GM12892 (cell line): ENCODE results near the gene ARFGAP2.

Source experiments
- DNase-seq: peaks from one replicate; pipeline ENCODE4 v3.0.0; 2011; ENCODE audit not compliant: insufficient read length
- FAIRE-seq: peaks from 2 replicates; lab custom pipeline; 2011; peaks lifted over from hg19 to GRCh38; lab: Jason Lieb, UNC
- POLR2A ChIP-seq: IDR thresholded peaks from 2 replicates; pipeline ENCODE4 v1.6.1; 2011; ENCODE audit warnings: low read depth, low read length, control low read depth
- POLR2AphosphoS5 ChIP-seq: IDR thresholded peaks from 2 replicates; pipeline ENCODE4 v1.6.1; 2011; ENCODE audit warnings: low read depth, low read length, control low read depth
- TAF1 ChIP-seq: IDR thresholded peaks from 2 replicates; pipeline ENCODE4 v1.6.1; 2011; ENCODE audit warnings: low read depth, mild to moderate bottlenecking, control low read depth, low read length, borderline replicate concordance

ARFGAP2 gene

DNA sequence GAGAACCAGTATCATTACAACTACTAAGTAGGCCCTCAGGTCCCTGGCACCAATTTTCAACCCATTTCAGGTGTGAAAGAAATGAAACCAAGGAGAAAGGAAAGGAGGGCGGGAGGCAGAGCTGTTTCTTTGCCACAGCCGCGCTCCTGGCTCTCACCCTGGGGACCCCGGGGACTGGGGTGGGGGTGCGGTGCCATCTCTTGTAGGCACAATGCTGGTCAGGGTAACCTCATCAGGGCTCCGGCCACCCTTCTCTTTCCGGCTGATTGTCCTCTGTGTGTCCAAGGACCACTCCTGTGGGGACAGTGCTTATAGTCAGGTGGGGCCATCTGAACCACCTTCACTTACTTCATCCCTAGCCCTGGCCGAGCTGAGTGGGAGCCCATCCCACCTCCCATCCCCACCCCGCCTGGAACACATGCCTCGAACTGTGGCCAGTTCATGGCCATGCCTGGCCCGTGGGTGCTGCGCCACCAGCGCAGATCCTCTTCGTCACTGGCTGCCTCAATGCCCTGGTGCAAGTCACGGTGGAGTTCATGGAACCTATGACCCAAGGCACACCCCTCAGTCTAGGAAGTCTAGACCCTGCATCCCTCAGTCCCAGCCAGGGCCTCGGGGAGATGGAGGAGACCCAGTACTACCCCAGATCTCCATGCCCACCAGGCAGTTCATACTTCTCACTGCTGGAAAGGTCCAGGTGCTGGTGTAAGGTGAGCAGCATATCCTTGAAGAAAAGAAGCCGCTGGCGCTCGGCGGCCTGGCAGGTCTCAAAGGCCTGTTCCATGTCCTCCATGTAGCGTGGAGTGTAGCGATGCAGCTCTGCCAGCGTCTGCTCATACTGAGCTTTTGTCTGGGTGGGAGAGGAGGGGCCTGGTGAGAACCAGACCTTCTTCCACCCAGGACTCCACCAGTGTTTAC lies 2.3 kb upstream of the ARFGAP2 start:
- FAIRE-seq (no peak), DNase-seq (no peak)
- TF ChIP-seq POLR2AphosphoS5, result no peak
- no peak for TF ChIP-seq TAF1
- TF ChIP-seq POLR2A, result no peak

DNA sequence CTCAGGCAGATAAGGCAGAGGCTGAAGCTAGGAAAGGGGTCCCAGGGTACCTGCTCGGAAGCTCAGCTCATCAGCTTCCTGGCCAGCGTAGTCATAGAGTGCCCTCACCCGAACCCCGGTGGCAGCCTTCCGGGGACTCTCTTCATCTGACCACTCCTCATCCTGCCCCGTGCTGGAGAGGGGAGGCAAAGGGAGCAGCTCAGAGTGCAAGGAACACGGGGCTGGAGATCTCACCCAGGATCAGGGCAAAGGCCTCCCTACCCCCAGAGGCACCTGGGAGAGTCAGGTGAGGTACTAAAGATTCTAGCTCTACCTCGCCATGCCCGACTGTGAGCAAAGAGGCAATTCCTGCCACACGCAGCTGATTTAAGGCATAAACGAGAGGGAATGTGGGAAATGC lies 1.6 kb upstream of the ARFGAP2 start:
- no peak for TF ChIP-seq POLR2A

DNA sequence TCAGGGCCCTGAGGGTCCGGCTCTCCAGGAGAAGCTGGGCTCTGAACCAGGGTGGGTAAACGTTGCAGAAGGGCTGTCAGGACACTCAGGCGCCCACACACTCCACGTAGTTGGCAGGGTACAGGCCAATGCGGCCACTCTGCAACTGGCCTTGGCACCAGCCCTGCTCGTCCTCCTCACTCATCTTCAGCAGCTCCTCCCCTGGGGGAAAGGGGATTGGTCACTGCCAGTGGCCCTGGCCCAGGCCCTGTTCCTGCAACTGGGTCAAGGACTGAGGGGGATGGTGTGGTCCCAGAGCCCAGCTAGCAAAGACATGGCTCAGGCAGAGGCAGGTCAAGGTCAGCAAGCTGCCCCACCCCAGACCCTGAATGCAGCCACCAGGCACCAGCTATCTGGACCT lies 1.2 kb upstream of the ARFGAP2 start:
- DNase-seq (no peak), FAIRE-seq (no peak)
- TF ChIP-seq POLR2A, result no peak
- no peak for TF ChIP-seq TAF1
- no peak for TF ChIP-seq POLR2AphosphoS5

More for the DNA sequence above, 1.6 kb upstream of the ARFGAP2 start:
- no peak for FAIRE-seq
- DNase-seq, result no peak

DNA sequence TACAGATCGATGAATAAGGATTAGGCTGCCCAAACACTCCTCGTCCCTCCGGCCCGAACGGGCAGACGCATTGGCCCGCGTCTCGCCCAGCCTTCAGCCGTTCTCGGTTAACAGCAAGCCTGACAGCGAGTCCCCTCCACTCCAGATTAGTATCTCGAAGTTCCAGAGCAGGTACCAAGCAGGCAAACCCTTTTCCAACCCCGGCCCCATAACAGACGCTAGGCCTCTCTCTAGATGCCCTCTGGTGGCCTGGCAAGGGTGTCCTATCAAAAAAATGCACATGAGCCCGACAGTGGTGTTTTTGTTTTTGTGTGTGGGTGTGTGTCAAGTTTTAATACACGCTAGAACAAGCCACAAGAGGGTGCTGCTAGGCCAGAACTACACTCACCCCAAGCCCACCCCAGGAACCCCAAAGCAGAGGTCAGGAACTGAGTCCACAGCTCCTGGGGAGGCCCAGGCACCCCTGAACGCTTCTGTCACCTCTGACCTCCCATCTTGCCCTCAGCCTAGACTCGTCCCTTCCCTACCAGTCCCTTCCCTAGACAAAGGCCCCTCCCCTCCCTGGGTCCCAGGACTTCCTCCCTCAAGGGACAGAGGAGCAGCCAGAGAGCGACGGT lies 658 bp upstream of the ARFGAP2 start:
- DNase-seq (peak; percentile 57), FAIRE-seq (no peak)
- TF ChIP-seq POLR2AphosphoS5 (no peak), POLR2A (no peak), TAF1 (no peak)

DNA sequence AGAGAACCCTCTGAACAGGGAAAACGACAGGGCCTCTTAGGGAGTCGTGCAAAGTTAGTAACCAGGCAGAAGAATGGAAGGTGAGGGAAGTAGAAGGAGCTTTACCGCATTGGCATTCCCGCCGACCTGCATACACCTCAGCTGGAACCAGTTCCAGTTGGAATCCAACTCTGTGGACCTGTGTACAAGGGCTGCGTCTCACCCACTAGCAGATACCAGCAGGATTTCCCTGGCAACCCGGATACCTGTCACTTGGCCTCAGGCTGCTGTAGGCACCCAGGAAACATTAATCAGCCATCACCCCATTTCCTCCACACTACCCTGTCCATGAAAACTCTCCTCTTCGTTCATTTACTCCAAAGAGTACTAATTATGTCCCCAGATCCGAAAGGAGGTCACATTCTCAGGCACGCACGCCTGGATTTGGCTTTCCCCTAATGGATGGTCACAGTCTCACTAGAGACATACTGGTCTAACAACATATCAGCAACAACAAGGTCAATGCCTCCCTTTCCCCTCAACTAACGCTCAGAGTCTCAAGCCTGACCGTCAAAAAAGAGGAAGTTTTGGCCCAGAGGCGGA lies 842 bp downstream of the ARFGAP2 start:
- FAIRE-seq (no peak), DNase-seq (no peak)
- TF ChIP-seq POLR2AphosphoS5 (no peak), POLR2A (no peak)

DNA sequence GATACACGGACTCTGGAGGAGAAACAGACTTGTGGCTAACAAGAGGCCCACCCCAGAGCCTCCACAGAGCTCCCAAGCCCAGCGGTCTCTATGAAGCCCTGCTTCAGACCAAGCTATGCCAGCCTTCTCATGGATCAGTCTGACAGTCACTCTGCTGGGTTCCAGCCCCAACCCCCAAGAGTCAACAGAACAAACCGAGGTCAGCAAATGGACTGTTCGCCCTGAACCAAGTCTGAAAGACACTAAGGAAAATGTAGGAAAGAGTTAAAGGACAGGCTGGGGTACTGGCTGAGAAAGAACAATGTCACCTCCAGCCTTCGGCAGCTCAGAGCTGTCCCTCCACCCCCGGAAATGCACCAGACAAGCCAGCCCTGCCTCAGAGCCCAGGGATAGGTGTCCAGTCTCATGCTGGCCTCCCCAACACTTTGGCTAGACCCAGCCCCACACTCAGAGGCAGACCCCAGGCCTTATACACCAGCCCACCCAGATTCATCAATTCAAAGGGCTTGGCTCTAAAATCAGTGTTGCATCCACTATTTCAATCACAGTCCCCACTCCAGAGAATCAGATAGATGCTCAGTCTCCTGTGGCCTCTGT lies 3.8 kb downstream of the ARFGAP2 start:
- no peak for TF ChIP-seq POLR2A
- no peak for DNase-seq
- FAIRE-seq, result no peak

DNA sequence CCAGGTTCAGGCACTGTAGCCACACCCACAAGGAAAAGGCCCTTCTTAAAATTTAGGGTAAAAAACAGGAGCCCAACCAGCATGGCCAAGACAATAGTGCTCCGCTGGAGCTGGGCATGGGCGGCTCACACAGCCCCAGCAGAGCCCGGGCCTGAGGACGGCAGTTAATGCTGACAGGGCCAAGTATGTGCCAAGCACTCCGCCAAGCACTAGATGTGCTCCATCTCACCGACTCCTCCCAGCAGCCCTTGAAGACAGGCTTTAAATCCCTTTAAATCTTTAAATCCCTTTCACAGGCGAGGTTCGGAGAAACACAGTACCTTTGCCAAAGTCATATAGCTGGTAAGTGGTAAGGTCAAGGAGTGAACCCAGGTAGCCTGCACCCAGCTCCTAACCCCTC lies 4.8 kb downstream of the ARFGAP2 start:
- DNase-seq (no peak), FAIRE-seq (no peak)
- TF ChIP-seq POLR2AphosphoS5 (0 out of 2 replicates have a peak, but pooled peaks have one; percentile 17), TAF1 (no peak)

DNA sequence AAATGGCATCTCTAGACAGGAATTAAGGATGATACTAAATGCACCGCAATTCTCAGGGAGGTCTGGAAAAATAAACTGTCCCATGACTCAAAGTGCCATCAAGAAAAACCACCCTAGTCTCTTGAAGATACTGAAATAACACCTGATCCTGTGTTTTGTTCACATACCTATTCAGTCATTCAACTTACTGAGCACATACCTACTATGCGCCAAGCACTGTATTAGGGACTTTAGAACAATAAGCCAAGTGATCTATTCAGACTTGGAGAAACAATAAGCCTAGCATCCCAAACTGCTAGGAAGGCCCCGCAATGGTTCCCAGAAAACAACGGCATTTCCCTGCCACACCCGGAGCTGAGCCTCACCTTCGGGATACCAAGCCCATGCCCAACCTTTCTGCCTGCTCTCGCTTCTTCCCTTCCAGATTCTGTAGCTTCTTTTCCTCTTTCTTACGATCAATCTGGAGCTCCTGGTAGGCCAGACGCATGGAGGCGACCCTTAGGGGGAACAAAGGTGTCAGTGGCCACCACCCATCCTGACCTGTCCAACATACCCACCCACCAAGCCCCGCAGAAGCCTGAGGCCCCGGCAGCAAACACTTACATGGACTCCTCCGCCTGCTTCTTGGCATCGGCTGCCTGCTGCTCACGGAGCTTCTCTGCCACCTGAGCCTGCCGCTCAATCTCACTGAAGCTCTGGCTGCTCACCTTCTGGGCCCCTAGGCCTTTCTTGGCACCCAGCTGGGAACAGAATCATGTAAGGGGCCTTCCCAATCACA lies 5.4 kb downstream of the ARFGAP2 start:
- DNase-seq (no peak), FAIRE-seq (no peak)
- TF ChIP-seq POLR2AphosphoS5 (no peak), TAF1 (no peak), POLR2A (no peak)

DNA sequence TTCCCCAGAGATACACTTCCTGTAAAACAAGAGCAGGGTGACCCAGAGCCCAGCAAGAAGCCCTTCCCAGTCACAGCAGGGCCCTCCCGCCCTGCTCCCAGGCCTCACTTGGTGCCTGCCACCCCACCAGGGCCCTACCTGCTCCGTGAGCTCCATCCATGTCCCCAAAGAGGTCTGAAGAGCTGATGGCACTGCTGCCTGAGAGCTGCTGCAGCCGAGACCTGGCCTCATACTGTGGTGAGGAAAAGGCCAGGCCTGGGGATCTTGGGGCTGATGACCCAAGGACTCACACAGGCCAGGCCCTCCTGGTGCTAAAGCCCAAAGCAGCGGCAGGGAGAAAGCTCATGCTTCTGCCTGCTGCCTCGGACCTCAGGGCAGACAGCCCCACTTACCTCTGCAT lies 10.3 kb downstream of the ARFGAP2 start:
- no peak for DNase-seq
- no peak for FAIRE-seq
- TF ChIP-seq POLR2AphosphoS5 (no peak; the same call in 1 of the 2 replicates), POLR2A (no peak; the same call in 1 of the 2 replicates), TAF1 (no peak)

DNA sequence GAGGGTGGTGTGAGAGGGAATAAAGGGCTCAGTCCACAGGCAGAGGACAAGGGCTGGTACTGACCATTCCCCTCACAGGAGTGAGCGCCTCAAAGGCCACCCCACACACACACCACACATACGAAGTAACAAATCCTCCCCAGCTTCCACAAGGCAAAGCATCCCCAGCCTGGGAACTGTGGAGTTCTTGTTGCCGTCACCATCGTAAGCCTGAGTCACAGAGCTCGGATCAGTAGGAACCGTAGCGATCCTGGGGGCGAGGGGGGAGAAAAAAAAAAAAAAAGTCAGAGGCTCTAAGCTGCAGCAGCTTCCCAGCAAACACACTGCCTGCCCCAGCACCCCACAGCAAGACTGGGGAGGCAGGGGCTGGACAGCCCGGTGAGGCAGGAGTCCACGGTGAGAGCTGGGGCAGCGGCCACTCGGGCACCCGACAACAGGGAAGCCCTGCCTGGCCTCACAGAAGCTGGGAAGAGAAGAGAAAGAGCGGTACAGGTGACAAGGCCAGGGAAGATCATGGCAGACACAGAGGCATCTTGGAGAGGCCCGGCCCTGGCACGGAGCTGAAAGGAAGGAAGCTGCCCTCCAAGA lies 11.3 kb downstream of the ARFGAP2 start:
- FAIRE-seq (no peak), DNase-seq (no peak)
- TF ChIP-seq TAF1 (no peak), POLR2A (no peak)

DNA sequence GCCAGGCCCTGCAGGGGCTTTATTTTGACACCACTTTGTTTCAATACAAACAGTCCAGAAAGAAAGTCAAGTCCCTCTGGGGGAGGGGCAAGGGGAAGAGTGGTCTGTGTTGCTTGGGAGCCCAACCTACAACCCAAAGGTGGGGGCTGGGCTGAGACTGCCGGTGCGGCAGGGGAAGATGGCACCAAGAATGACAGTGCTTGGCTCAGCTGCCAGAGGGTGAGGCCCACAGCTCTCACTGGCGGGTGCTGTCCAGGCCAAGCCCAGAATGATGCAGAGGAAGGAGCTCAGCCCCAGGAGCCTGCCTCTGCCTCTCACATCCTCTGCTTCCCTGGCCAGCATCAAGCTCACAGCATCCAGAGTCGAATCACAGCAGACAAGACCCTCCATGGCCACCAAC lies 12.4 kb downstream of the ARFGAP2 start:
- no peak for FAIRE-seq
- DNase-seq, result no peak
- TF ChIP-seq POLR2AphosphoS5, result 0 out of 2 replicates have a peak, but pooled peaks have one; percentile 14
- no peak for TF ChIP-seq POLR2A
